Lung (tissue), 12 donors: ENCODE measurements around the gene TMEM72. TPM values are rescaled to one million over a fixed set of nuclear protein-coding genes. Genes with fewer than 3 reads are reported as not detected.

Source experiments
- ATAC-seq: fragments of 200-7000 bp; cut with Tn5 transposase; one replicate; pipeline ENCODE4 v1.9.1; 2020; ENCODE audit warnings: moderate number of reproducible peaks; ENCODE audit not compliant: insufficient read depth, low FRiP score
- DNase-seq, 3 donors: peaks; one replicate each; pipeline ENCODE4 v3.0.0-alpha.2; 2013 to 2017
- H3K27ac ChIP-seq, 2 donors: one replicate each; pipeline ENCODE4 v1.5.1; 2013; ENCODE audit warnings: mild to moderate bottlenecking in 2 of 2, moderate library complexity in 2 of 2, control low read depth in 1 of 2, inconsistent platforms in 1 of 2, low read depth in 1 of 2, low read length in 1 of 2
- H3K27me3 ChIP-seq, 3 donors: one replicate each; pipeline ENCODE4 v1.5.1; 2013; ENCODE audit warnings: low read length in 2 of 3; ENCODE audit not compliant: control insufficient read depth in 3 of 3, insufficient read depth in 3 of 3
- H3K36me3 ChIP-seq, 4 donors: one replicate each; pipeline ENCODE4 v1.5.1; 2013; ENCODE audit warnings: low read length in 4 of 4, mild to moderate bottlenecking in 1 of 4, moderate library complexity in 1 of 4; ENCODE audit not compliant: control insufficient read depth in 4 of 4, insufficient read depth in 4 of 4
- H3K4me1 ChIP-seq, 5 donors: one replicate each; pipeline ENCODE4 v1.5.1; 2013; ENCODE audit warnings: low read length in 5 of 5, mild to moderate bottlenecking in 2 of 5, moderate library complexity in 1 of 5; ENCODE audit not compliant: control insufficient read depth in 5 of 5, insufficient read depth in 5 of 5
- H3K4me3 ChIP-seq: one replicate; pipeline ENCODE4 v1.5.1; 2013; ENCODE audit warnings: mild to moderate bottlenecking, control low read depth, moderate library complexity
- H3K9ac ChIP-seq, 2 donors: one replicate each; pipeline ENCODE4 v1.5.1; 2013; ENCODE audit warnings: low read length in 2 of 2, control low read depth in 1 of 2; ENCODE audit not compliant: insufficient read depth in 1 of 2
- H3K9me3 ChIP-seq, 4 donors: one replicate each; pipeline ENCODE4 v1.5.1; 2013; ENCODE audit warnings: low read length in 3 of 4, mild to moderate bottlenecking in 1 of 4, moderate library complexity in 1 of 4; ENCODE audit not compliant: control insufficient read depth in 4 of 4, insufficient read depth in 3 of 4
- CTCF ChIP-seq: IDR thresholded peaks from 2 replicates; pipeline ENCODE4 v1.5.1; 2012; ENCODE audit warnings: mild to moderate bottlenecking; ENCODE audit errors: control extremely low read depth, extremely low read depth
- WGBS, 2 donors: extraction: QIAGEN DNeasy Blood & Tissue Kit; methylation state at CpG; one replicate each; pipeline ENCODE4 v1.1.7; 2013; 5-methylcytosine and 5-hydroxymethylcytosine counted together
- polyA plus RNA-seq, 2 donors: library from polyadenylated mRNA; stranded (reverse); fragments of 200-250 nt; gene quantifications; one replicate each; pipeline ENCODE4 v1.2.1, GENCODE V29; 2013
- total RNA-seq, 2 donors: library from RNA; depleted of rRNA in 1 of 2; stranded (reverse); fragments of >200 nt in 1 of 2; gene quantifications; one replicate each; pipeline ENCODE4 v1.2.1, GENCODE V29; 2014 to 2021
- donor health status: control.
- donor health status: control.
- donor health status: Bipolar disorder and iron deficiency.
- donor health status: healthy.
- donor health status: DM: yes; HTN: yes; CAD: no.

Gene TMEM72
- total and polyA plus RNA-seq, 4 donors, result 0.02 to 0.11 (median 0.04) TPM; not detected in 1

GRCh38 chr10:44966129-44966815, 55.1 kb downstream of the TMEM72 start:
- WGBS, 2 donors, result 59 to 60% methylated on average over 8 of the region's 8 CpGs
- DNase-seq (no peak), ATAC-seq (no peak)
- Histone ChIP-seq H3K36me3 (peaks cover 0 to 14% (median 0%) of the 10 kb centered on the region in 4 donors), H3K4me3 (no peak overlapping the region), H3K27me3 (no peaks in the 10 kb centered on the region), H3K9ac (no peak overlapping the region), H3K27ac (peak overlapping the region; percentile 44 to 99), H3K9me3 (peaks cover 0 to 2% (median 0%) of the 10 kb centered on the region in 4 donors), H3K4me1 (peaks cover 14 to 33% (median 27%) of the 10 kb centered on the region in 5 donors)
- no peak for TF ChIP-seq CTCF

DNA sequence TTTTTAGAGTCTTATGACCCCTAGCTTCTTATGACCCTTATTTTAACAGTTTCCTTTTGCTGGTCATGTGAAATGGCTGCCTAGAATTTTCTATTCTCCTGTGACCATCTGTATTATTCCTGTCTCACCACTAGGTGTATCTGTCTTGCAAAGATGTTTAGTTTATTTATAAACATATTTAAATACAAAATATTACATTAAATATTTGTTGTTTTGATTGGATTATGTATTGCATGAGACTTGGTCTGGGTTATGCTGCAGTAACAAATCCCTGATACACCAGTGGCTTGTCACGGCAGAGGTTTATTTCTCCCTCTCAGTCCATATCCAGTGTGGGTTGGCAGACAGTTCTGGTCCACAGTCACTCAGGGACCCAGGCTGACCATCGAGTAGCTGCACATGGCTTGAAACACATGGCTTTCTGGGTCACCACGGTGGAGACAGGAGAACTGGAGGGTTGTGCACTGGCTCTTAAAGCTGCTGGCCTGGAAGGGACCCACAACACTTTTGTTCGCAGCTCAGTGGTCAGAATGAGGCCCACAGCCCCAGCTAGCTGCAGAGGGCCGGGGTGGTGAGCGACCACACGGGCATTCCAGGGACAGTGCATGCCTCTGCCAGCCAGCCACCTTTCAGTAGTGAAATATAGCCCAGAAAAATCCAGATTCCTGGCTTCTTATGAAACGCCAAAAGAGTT, 55.8 kb downstream of the TMEM72 start:
- TF ChIP-seq CTCF, result no peak
- Histone ChIP-seq H3K9ac (no peak overlapping the region), H3K4me1 (peaks cover 14 to 34% (median 27%) of the 10 kb centered on the region in 5 donors), H3K36me3 (peaks cover 0 to 21% (median 0%) of the 10 kb centered on the region in 4 donors), H3K9me3 (peaks cover 0 to 2% (median 0%) of the 10 kb centered on the region in 4 donors), H3K4me3 (no peak overlapping the region), H3K27ac (peak overlapping the region; percentile 37 to 99), H3K27me3 (no peaks in the 10 kb centered on the region)
- no peak for ATAC-seq
- DNase-seq, result no peak
- WGBS, 2 donors, result 87 to 91% methylated on average over 8 of the region's 8 CpGs

GRCh38 chr10:44967616-44968015, 56.5 kb downstream of the TMEM72 start:
- peak overlapping the region; percentile 53 to 69 for H3K27ac ChIP-seq
- no peak for DNase-seq
- no peak for ATAC-seq

More at GRCh38 chr10:44967616-44968015, 56.5 kb downstream of the TMEM72 start:
- Histone ChIP-seq H3K36me3 (peaks cover 0 to 23% (median 0%) of the 10 kb centered on the region in 4 donors), H3K9me3 (peaks cover 0 to 2% (median 0%) of the 10 kb centered on the region in 4 donors), H3K4me3 (no peak overlapping the region), H3K4me1 (peaks cover 14 to 34% (median 27%) of the 10 kb centered on the region in 5 donors), H3K27me3 (no peaks in the 10 kb centered on the region), H3K9ac (no peak overlapping the region)
- no peak for TF ChIP-seq CTCF
- 30 to 64% methylated on average over 4 of the region's 4 CpGs for WGBS, 2 donors
